Measurements from ENCODE around the gene STPG2.

DNA sequence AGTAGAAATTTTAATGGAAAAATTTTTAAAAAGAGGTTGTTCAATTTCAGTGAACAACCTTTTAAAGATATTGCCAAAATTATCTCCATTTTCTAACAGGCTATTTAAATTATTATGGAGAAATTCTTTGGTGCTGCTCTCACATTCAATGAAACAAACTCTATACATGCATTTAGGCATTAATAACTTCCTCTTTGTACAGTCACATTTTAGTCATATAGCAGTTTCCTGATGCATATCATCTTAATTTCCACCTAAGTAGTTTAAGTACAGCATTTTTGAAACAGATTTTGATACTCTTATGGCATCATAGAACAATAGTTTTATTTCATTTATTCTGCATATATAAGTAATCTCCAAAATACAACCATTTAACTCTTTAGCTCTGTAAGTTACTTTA is 500.1 kb downstream of the STPG2 start:
- TF ChIP-seq, protein P1, sequence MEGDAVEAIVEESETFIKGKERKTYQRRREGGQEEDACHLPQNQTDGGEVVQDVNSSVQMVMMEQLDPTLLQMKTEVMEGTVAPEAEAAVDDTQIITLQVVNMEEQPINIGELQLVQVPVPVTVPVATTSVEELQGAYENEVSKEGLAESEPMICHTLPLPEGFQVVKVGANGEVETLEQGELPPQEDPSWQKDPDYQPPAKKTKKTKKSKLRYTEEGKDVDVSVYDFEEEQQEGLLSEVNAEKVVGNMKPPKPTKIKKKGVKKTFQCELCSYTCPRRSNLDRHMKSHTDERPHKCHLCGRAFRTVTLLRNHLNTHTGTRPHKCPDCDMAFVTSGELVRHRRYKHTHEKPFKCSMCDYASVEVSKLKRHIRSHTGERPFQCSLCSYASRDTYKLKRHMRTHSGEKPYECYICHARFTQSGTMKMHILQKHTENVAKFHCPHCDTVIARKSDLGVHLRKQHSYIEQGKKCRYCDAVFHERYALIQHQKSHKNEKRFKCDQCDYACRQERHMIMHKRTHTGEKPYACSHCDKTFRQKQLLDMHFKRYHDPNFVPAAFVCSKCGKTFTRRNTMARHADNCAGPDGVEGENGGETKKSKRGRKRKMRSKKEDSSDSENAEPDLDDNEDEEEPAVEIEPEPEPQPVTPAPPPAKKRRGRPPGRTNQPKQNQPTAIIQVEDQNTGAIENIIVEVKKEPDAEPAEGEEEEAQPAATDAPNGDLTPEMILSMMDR (conservative IDR thresholded peaks at IDR 0.05), result no peak
- no peak for TF ChIP-seq EZH2 (IDR thresholded peaks at IDR 0.05; ENCODE audit: low read depth)
